Stimulated activated CD4-positive, alpha-beta T cell treated with anti-CD3 and anti-CD28 coated beads, TNF-alpha, amount 100 ng/mL, for 24 hours (primary cell): ENCODE data around the gene SLC22A23.

Source experiments
- DNase-seq, 3 experiments: peaks; one replicate each; pipeline ENCODE4 v3.0.0-alpha.2; 2020; ENCODE audit warnings: low read depth in 3 of 3

The SLC22A23 gene

GRCh38 chr6:3335169-3335568 is 121.7 kb downstream of the SLC22A23 start:
- no peak for DNase-seq

DNA sequence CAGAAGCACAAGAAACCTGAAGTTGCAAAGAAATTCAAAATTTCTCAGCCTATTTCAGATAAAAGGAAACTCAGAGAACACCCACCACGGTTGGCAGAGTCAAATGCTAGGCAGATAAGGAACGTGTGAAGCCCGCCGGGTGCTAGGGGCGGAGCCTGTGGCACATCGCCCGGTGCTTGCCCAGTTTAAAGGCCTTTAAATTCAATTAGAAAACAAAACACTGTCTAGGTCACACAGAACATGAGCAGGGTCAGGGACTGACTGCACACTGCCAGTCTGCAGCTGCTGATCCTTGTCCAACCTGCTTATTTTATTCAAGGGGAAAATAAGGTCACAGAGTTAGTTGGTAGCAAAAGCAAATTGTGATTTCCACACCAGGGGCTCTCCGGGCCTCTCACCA is 122.3 kb downstream of the SLC22A23 start:
- DNase-seq = no peak

DNA sequence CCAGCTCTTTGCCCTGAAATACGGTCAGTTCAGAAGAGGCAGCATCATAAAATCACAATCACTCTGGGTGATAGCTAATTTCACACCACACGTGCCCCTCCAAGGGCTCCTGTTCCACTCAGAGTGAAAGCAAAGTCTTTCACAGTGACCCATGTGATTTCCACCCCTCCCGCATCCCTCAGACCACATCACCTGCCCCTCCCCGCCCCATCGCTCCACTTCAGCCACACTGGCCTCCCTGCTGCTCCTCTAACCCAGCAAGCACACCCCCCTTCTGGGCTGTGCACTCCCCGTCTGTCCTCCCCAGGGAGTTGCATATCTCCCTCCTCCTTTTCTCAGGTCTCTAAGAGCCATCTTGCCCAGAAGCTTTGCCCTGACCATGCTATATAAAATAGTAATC is 123.6 kb downstream of the SLC22A23 start:
- DNase-seq = no peak

DNA sequence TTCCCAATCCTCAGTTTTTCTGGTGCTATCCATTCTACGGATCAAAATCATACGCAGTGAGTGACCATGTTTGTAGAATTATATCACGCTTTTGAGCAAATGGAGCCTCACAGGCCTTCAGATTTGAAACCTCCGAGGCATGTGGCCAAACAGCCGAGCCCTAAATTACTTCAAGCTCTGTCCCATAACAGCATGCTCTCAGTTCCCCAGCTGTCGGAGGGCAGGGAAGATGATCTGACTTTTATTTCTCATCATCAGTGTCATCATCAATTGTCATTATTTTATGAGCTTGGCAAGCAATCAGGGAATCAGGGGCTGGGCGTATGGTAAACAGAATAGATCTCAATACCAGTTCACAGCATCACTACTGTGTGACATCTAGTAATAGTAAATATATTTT is 124.9 kb downstream of the SLC22A23 start:
- no peak for DNase-seq

DNA sequence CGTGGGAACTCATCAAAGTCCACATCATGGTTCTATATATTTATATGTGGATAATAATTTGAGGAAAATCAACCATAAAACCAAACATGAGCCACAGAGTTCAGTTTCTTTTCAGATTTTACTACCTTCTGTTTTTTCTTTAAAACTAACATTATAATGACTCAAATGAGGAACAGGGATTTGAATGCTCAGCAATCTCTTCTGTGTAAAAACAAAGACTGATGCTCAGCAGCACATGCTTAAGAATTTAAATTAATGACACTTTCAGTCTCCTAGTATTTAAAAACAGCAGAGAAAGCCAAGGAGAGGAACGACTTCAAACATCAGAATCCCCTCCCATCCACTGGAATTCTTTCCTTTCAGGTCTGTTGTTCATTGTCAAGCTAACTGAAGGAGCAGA is 125.4 kb downstream of the SLC22A23 start:
- no peak for DNase-seq

DNA sequence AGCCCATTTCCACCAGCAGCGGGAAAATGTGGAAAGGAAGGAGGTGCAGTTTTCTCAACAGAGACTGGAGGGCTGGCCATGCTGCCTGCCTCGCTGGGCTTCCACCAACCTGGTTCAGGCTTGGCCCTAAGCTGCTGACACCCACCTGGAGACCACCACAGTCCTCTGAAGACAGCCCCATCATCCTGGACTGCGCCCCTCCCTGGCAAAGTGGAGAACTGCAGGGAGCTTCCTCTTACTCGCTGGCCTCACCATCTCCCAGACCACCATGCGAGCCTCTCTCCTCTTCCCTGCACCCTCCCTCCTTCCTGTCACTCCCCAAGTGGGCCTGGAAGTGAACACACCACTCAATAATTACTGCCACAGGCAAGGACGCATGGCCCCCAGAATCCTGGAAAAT is 126.7 kb downstream of the SLC22A23 start:
- DNase-seq = no peak

GRCh38 chr6:3329393-3330051 is 127.3 kb downstream of the SLC22A23 start:
- DNase-seq = no peak

DNA sequence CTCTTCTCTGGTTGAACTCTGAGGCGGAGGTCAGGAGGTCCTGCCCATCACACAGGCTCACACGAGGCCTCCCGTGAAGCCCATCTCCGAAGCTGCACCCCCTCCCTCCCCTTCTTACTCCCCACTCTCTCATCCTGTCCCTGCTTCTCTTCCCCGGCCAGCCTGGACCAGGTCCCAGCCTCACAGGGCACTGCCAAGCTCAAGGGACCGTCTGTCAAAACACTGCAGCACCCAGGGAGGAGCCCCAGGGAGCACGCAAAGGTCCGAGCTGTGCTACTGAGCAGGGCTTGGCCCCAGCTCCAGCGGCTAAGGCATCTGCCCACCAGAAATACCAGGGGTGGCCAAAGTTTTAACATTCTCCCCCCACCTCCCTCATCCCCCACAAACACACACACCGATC is 128.1 kb downstream of the SLC22A23 start:
- DNase-seq = no peak

DNA sequence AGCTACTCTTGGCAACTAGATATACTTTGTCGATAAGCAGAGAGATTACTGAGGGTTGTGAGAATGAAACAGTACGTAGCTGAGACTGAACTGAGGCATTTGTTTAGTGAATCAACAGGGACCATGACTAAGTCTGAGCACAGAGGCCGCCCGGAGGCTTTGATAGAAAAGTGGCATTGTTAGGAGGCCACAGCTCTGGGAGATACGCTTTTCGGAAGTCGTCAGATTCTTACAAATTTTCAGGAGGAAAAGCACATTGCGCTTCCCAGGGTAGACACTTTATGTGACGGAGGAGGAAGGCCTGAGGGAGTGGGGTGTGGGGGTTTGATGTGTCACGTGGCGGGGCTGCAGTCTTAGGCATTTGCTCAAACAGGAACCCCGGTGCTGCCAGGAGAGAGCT is 128.7 kb downstream of the SLC22A23 start:
- DNase-seq = no peak

DNA sequence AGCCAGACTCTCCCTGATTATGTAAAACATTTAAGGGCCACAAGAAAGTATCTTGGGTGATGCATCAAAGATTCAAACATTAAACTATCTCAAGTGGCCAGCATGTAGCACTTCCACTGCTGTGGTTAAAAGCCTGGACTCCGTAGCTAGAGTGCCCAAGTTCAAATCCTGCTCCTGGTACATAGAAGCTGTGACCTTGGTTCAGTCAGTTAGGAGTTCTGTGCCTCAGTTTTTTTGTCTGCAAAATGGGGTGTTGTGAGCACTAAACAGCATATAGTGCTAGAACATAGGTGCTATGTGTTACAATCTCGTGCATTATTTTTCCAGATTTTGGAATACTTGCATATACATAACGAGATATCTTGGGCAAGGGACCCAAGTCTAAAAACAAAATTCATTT is 129.4 kb downstream of the SLC22A23 start:
- DNase-seq = no peak

GRCh38 chr6:3326981-3327380 is 129.9 kb downstream of the SLC22A23 start:
- DNase-seq = no peak

GRCh38 chr6:3326184-3326971 is 130.5 kb downstream of the SLC22A23 start:
- no peak for DNase-seq

DNA sequence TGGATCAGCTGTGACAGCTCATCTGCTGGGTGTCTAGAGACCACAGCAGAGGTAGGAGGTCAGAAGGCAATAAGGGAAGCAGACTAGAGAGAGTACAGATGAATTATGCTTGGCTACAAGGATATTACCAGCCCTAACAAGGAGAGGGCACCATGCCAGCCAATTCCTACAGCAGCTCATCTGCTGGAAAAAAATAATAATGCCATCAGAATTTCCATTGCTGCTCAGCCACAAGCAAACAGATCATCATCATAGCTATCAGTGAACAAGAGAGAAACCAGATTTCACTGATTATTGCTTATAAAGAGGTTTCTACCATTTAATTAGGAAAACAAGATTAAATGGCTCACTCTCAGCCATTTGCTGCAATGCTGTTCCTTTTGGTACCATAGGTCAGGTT is 131.6 kb downstream of the SLC22A23 start:
- DNase-seq = no peak

GRCh38 chr6:3324262-3324942 is 132.4 kb downstream of the SLC22A23 start:
- DNase-seq = no peak

GRCh38 chr6:3323696-3324261 is 133.1 kb downstream of the SLC22A23 start:
- no peak for DNase-seq

DNA sequence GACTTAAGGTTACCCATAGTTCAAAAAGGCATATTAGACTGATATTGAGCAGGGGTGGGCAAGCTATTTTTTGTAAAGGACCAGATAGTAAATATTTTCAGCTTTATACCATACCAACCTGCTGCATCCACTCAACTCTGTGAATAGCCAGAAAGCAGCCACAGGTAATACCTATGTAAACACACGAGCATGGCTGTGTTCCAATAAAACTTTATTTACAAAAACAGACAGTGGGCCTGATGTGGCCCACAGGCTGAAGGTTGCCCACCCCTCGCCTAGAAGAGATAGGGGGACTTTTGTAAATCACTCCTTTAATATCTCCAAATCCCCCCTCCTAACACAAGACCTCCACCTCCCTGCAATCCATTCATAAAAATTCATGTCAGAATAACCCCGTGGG is 133.7 kb downstream of the SLC22A23 start:
- DNase-seq = no peak

DNA sequence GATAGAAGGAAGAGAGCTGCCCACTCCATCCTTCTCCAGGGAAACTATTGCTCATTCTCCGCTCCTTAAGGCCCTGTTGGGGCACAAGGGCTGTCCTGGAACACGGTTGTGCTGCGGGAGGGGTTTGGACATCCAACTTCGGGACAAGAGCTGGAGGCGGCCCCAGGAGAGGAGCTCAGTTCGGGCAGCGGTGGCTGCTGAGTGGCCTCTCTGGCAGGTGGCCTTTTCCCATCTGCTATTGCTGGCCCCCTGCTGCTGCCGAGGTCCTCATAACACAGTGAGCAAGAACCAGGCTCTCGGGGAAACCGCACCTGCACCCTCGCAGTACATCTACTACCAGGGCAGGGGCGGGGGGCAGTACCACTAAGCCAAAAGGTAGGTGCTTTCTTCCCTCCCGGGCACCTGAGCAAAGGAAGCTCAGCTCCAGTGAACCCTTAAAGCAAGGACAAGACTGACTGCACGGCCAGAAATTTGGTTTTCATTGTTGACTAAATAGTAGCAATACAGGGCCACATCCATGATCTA is 134.4 kb downstream of the SLC22A23 start:
- no peak for DNase-seq

GRCh38 chr6:3321875-3322274 is 135.0 kb downstream of the SLC22A23 start:
- no peak for DNase-seq

GRCh38 chr6:3321042-3321441 is 135.8 kb downstream of the SLC22A23 start:
- DNase-seq = no peak

- DNase-seq = no peak
These were observed 136.5 kb downstream of the SLC22A23 start for GRCh38 chr6:3320238-3320811.

- no peak for DNase-seq
These were observed 137.1 kb downstream of the SLC22A23 start for GRCh38 chr6:3319610-3320200.
